GM19239 (cell line): Measurements from ENCODE around the gene GBX1.

Source experiments
- DNase-seq: peaks from one replicate; pipeline ENCODE4 v3.0.0; 2011; ENCODE audit warnings: low spot score; ENCODE audit not compliant: insufficient read length
- FAIRE-seq: peaks from 2 replicates; lab custom pipeline; 2011; peaks lifted over from hg19 to GRCh38; lab: Jason Lieb, UNC

Gene GBX1

DNA sequence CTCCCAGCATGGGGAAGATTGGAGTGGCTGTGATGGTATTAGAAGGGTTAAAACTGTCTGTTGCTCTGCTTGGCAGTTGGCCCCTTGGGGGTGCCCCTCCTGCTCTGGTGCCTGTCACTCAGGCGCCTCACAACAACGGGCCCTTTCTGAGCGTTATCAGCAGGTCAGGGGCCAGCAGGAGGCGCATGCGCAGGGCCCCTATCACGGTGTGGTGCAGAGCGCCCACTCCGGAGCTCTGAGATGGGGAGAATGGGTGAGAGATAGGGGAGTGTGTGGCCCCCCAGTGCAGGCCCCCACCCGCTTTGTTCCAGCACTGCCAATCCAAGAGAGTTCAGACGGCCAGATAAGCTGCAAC, 24.8 kb downstream of the GBX1 start:
- FAIRE-seq (no peak), DNase-seq (no peak)

DNA sequence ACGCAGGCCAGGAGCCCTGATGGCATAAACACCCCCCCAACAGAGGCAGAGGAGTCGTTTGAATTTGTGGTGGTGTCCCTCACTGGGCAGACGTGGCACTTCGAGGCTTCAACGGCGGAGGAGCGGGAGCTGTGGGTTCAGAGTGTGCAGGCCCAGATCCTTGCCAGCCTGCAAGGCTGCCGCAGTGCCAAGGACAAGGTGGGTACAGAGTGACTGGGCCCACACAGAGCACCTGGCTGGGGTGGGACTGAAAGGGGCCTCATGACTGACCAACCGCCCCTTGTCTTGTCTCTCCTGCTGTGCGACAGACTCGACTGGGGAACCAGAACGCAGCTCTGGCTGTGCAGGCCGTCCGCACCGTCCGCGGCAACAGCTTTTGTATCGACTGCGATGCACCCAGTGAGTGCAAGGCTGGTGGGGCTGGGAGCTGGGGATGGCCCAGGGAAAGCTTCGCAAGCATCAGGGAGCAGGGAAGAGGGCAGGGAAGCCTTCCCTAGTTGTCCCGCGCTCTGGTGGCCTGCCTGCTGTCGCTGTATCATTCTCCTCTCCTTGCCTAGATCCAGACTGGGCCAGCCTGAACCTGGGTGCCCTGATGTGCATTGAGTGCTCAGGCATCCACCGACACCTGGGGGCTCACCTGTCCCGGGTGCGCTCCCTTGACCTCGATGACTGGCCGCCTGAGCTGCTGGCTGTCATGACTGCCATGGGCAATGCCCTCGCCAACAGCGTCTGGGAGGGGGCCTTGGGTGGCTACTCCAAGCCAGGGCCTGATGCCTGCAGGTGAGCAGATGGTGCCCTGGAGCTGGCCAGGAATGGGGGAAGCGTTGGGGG, 25.4 kb downstream of the GBX1 start:
- FAIRE-seq (no peak), DNase-seq (no peak)

DNA sequence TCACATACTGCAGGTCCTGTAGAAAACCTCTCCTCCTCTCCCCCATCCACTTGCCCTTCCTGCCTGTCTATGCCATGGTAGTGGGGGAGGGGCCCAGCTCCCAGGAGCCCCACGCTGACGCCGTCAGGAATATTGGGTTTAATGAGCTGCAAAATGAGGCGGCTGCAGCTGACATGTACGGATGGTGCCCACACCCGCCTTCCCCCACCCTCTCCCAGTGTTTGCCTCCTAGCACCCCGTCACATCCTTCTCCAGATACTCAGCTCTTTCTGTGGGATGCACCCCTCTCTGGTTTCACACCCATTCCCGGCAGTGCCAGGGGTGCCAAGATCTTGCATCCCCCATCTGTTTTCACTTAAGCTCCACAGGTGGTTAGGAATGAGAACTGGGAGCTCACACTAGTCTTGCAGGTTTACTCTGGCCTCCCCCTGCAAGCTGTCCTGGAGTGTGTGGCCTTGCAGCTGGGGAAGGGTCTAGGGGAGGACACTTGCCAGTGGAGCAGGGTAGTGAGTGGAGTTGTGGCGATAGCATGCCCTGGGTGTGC, 26.1 kb downstream of the GBX1 start:
- FAIRE-seq, result no peak

DNA sequence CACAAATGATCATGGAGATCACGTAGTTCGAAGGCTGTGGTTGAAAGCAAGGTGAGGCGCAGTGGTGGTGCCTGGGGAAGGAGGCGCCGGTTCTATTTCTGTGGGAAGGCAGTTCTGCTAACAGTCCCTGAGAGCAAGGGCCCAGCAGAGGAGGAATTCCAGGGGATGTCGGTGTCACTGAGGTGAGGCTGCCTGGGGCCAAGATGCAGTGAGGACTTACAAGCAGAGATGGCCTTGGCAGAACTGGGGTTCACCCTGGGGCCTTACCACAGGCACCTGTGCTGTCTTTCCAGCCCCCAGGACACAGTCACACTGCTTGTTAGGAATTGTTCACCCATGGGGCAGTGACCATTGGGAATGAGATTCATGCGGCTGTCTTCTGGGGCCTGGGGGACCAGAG, 26.7 kb downstream of the GBX1 start:
- DNase-seq (no peak), FAIRE-seq (no peak)

More for the DNA sequence above, 26.1 kb downstream of the GBX1 start:
- DNase-seq, result no peak

DNA sequence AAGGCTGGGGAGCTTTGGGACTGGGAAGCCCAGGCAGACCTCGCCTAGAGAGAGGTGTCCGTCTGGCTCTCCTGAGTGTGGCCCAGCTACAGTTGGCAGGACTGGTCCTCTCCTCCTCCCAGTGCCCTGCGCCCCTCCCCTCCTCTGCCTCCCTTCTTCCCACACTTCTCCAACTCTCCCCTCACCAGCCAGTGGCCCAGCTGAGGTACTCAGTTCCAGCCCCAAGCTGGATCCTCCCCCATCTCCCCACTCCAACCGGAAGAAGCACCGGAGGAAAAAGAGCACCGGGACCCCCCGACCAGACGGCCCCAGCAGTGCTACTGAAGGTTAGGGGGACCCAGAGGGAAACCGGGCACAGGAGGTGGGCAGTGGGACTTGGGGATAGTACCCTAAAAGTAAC, 27.7 kb downstream of the GBX1 start:
- no peak for DNase-seq

DNA sequence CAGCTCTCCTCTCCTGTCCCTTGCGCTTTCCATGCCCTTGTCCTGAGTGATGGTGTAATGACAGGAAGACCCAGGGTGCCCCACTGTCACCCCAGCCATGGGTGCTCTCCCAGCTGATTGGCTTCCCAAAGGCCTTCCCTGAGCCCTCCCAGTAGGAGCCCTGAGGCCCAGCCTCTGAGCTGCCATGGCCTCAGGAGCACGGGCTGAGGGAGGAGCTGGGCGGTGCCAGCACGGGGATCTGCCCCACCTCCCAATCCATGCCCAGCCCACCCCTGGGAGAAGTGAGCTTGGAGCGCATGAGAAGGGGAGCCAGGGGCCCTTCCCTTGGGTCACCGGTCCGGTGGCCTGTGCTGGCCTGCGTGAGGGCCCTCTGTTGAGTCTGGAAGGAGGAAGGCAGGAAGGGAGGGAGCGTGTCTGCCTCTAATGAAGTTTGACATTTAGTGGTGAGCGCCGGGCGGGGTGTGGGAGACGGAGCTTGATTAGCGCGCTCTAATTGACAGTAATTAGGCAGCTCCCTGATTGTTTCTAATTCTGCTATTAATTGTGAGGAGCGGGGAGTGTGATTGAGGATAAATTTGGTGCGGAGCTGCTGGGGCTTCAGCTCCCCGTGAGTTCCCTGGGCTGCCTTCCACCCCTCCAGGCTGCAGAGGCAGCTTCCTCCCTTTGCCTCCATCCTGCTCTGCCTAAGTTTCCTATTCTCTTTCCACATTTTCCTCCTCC, 28.3 kb downstream of the GBX1 start:
- DNase-seq (no peak), FAIRE-seq (no peak)

More for the DNA sequence above, 27.7 kb downstream of the GBX1 start:
- FAIRE-seq, result no peak

DNA sequence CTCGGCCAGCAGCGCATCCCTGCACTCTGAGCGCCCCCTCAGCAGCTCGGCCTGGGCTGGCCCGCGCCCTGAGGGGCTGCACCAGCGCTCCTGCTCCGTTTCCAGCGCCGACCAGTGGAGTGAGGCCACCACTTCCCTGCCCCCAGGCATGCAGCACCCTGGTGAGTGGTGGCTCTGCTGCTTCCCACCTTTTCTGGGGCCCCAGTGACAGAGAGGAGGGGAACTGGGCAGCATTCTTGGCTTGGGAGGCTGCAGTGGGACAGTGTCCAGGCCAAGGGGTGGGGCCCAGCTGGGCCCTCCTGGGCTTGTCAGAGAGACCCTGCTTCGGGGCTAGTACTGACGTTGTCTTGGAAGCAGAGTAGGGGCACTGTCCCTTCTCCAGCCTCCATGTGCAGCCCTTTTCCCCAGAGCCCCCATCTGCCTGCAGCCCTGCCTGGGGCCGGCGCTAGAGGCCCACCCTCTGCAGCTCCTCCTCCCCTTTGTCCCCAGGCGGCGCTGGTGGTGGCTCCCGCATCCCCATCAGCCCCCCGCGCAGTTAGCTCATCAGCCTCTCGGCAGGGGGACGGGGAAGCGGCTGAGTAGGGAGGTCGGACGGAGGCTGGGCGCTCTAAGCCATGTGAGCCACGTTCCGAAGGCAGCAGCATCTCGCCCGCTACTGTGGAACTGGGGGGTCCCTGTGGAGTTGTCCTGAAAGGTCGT, 29.2 kb downstream of the GBX1 start:
- no peak for DNase-seq
- FAIRE-seq, result no peak

DNA sequence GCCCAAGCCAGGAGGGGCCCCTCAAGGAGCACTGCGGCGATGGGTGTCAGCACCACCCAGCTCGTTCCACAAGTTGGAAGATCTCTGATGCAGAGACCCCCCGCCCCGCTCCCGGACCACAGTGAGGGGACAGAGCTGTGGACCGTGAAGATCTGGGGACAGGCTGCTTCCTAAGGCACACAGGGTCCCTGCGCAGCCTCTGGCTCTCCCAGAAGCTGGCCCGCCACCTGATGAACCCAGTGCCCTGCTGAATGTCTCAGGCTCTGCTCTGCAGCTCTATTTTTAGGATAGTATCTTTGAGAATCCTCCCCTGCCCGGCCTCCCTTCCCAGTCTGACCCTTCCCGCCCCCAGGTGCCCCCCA, 29.7 kb downstream of the GBX1 start:
- DNase-seq (no peak), FAIRE-seq (no peak)

DNA sequence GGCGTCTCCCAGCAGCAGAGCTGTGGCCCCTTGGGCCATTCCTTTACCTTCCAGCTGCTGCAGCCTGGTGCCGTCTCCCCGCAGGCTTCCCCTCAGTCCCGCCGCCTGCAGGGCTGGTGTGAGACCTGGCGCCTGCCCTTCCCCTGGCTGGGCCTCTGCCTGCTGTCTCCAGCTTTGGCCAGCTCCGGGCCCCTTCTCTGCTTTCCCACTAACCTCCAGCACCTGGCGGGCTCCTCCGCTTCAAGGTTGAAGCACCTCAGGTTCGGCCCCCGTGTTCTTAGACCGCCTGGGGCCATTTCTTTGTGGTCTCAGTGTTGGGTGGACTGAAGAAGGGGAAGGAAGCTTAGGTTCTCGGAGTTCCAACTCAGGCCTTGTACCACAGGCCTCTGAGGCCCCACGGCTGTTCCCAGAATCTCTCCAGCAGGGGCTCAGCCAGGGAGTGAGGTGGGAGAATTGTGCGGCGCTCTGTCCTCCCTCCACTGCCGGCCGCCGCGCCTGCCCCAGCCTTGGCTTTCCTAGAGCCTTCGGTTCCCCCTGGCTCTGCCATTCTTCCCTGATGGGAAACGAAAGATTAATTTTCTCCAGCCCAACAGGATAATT, 30.3 kb downstream of the GBX1 start:
- FAIRE-seq (no peak), DNase-seq (no peak)

DNA sequence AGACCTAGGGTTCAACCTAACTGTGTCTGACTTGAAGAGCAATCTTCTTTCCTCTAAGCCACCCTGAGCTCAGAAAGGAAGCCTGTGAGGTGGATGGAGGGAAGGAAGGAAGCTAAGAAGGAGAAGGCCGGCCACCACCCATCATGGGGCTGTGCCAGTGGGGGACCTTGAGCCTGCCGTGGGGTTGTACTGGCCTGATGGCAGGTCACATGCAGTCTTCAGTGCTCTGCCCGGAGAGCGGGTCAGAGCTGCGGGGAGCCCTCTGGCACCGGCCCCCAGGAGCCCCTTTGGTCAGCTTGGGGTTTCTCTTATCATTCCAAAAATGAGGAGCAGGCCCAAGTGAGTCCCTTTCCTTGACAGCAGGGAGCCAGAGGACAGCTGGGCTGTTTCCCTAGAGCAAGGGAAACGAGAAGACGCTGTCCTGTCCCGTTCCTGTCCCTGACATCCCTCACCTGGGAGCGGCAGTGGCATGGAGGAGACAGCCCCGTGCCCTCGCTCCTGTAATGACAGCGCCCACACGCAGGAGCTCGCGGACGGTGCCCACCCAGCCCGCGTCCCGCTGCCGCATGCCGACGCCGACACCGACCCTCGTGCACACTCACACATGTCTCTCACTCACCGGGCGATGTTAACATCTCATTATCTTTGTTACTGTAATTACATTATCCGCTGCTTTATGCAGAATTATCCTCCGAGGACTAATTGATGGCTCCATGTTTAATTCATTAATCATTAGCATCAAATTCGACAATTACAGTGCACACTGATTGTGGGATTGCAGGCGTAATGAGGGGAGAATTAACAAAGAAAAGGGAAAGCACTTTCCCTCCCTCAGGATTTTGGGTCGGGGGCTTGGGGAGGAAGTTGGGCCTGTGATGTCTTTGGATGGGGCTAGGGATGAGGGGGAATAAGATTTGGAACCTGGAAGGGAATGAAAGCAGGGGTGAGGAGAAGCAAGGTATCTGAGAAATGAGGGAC, 31.3 kb downstream of the GBX1 start:
- DNase-seq, result no peak
- FAIRE-seq, result no peak

DNA sequence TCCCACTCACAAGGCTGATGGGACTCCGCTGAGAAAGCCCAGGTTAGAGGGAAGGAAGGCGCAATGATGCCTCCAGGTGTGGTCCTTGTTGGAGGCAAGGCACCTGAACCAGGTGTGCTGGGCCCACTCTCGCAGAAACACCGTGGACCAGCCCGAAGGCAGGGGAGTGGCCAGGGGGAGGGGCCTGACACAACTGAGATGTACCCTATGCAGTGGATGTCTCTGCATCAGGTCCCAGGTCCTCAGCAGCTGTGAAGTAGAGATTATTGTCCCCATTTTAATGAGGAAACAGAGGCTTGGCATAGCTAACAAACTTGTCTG, 32.0 kb downstream of the GBX1 start:
- no peak for DNase-seq
- no peak for FAIRE-seq

DNA sequence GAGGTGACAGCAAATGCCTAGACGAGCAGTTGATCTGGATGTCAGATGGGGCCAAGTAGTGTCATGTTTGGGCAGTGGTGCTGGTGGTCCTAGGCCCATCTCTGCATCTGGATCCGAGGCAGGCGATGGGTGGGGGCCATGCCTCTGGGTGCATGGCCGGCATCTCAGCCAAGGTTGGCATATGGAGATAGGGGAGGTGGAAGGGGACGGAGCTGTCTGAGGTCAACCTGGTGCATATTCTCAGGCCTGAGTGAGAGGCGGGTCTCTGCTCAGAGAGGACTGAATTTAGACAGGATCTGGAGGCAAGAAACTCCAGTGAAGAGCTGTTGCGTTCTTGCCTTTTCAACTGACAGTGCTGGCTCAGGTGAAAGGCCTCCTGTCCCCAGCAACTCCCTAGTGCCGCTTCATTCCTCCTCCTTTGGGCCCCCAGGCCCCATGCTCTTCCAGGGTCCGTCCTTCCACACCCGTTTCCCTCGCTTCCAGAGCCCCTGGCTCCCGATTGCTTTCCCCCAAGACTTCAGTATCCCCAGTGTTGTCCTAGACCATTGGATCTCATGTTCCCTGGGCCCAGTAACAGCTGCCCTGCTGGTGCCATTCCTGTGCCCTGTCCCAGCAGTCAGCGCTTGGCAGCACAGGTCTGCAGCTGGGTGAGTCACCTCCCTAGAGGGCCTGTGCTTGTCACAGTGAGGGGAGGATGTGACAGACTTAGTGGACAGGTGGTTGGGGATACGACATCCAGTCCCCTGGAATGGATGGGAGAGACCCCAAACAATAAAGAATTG, 32.6 kb downstream of the GBX1 start:
- DNase-seq (no peak), FAIRE-seq (no peak)

DNA sequence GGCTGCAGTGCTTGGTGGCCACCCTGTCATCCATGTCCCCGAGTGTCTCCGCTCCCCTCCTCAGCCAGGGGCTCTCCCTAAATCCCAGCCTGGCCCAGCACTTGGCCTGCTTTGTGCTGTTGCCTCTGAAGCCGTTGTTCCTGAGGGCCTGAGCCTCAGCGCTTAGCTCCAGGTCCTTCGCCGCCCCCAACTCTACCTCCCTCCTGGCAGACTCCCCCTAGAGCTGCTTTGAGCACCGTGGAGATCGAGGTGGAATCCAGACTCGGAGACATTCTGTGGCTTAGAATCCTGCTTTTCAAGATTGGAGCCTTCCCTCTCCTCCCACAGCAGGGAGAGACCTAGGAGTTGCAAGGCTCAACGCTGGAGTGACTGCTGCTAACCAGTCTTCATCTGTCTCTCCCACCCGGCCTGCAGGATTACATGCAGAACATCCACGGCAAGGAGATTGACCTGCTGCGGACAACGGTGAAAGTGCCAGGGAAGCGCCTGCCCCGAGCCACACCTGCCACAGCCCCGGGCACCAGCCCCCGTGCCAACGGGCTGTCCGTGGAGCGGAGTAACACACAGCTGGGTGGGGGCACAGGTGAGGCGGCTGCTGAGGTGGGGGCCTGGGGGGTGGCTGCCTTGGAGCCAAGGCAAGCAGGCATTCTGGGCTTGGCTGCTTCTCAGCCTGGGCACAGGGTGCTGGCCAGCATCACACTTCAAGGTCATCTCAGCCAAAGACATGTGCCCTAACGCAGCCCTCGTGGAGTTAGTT, 33.3 kb downstream of the GBX1 start:
- DNase-seq, result no peak
- no peak for FAIRE-seq

DNA sequence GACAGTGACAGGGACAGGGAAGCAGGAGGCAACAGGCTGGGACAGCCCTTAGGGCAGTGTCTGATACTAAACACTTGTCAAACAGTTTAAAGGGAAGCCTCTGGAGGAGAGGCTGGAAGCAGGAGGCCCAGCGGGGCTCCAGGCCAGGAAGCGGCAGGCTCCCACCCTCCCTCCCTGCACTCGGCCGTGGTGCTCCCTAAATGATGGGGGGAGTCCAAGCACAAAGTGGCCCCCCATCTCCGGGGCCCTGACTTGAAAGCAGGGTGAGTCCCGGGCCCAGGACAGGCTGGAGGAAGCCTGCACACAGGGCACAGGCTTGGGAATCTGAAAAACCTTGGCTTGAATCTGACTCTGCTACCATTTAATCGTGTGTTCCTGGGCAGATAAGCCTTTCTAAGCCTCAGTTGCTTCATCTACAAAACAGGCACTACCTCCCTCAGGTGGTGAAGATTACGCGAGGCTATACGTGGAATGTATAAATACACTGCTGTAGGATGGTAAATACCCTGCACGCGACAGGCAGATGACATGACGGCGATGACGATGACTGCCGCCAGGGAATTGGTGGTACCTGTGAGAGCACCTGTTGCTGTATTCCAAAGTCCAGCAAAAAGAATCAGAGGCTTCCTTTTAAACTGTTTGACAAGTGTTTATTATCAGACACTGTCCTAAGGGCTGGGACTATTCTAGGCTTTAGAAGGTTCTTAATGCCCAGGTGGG, 34.1 kb downstream of the GBX1 start:
- FAIRE-seq (no peak), DNase-seq (no peak)

DNA sequence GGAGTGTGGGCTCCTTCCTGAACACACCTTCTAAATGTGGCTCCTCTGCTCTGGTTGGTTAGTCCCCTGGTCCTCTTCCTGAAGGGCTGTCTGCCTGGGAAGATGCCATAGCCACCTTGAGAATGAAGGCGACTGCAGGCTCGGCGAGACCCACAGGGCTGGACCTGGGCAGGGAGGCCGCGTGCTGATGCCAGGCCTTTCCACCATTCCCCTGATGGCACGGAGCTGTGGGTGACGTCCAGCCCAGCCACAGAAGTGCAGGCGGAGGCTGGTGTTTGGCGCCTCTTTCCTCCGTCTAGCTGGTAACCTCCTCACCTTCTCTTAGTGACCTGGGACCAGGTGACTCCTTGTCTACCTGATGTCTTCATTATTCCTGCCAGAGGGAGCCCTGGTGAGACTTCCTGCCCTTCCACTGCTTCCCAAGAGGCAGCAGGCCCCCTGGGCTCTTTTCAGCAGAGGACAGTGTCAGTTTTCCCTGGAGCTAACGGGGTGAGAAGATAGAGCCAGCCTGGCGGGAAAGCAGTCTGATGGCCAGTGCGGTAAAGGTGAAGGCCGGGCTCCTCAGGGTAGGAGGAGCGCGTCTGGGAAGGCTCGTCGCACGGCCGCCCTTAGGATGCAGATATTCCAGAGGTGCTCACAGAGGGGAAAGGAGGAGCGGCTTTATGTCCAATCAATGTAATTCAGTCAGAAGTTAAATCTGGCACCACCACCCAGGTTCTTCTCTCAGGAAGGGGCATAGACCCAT, 34.9 kb downstream of the GBX1 start:
- DNase-seq, result no peak

DNA sequence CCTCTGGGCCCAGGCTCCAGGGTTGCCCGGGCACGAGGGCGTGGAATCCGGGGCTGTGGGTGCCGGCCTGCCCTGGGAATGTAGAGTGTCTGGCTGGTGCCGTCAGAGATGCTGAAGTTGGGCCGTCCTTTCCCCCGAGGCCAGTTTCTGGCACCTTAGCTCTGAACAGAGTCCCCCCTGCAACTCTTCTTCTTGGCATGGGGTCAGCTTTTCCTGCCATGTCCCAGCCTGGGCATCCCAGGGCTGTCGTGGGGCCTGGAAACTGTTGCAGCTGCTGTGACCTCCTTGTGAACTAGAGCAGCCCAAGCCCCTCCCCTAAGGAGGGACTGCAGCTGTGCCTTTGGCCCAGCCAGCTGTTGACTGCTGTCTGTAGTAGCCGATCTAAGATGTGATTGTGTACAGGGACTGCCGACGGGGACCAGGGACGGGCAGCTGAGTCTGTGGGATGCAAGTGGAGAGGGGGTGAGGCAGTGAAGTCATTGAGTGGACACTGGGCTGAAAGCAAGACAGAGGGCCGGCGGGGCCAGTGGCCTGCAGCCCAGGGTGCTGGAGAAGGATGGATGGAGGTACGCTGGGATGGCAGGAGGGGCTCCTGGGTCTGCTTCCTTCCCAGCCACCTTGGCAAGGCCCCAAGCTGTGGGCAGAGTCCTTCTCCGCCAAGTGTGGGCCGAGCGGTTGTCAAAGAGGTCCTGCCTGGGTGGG, 35.8 kb downstream of the GBX1 start:
- FAIRE-seq (no peak), DNase-seq (no peak)

More for the DNA sequence above, 34.9 kb downstream of the GBX1 start:
- FAIRE-seq, result no peak
